VCaP (cell line): ENCODE data around the gene MPV17.

Experiments used
- H3K27ac ChIP-seq: fragments of 450-650 bp; 2 replicates; pipeline ENCODE4 v1.5.1; 2017
- TF ChIP-seq, protein P1 (sequence below): fragments of 450-650 bp; conservative IDR thresholded peaks from 2 replicates; pipeline ENCODE4 v1.5.1; 2017; ENCODE audit warnings: mild to moderate bottlenecking, moderate library complexity

The MPV17 gene

GRCh38 chr2:27265536-27265870 lies 57.4 kb downstream of the MPV17 start:
- no peak overlapping the region; the same call in 1 of the 2 replicates for H3K27ac ChIP-seq
- TF ChIP-seq, protein P1, sequence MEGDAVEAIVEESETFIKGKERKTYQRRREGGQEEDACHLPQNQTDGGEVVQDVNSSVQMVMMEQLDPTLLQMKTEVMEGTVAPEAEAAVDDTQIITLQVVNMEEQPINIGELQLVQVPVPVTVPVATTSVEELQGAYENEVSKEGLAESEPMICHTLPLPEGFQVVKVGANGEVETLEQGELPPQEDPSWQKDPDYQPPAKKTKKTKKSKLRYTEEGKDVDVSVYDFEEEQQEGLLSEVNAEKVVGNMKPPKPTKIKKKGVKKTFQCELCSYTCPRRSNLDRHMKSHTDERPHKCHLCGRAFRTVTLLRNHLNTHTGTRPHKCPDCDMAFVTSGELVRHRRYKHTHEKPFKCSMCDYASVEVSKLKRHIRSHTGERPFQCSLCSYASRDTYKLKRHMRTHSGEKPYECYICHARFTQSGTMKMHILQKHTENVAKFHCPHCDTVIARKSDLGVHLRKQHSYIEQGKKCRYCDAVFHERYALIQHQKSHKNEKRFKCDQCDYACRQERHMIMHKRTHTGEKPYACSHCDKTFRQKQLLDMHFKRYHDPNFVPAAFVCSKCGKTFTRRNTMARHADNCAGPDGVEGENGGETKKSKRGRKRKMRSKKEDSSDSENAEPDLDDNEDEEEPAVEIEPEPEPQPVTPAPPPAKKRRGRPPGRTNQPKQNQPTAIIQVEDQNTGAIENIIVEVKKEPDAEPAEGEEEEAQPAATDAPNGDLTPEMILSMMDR, result no peak

- peak overlapping the region; percentile 24; the same call in 1 of the 2 replicates for H3K27ac ChIP-seq
- TF ChIP-seq, protein P1, result peak; percentile 80
Observed at GRCh38 chr2:27264753-27265535, 58.0 kb downstream of the MPV17 start.

- TF ChIP-seq, protein P1, result no peak
- peak overlapping the region; percentile 24; the same call in 1 of the 2 replicates for H3K27ac ChIP-seq
Observed at GRCh38 chr2:27264253-27264752, 58.6 kb downstream of the MPV17 start.

GRCh38 chr2:27263287-27264252 lies 59.3 kb downstream of the MPV17 start:
- no peak overlapping the region; the same call in 1 of the 2 replicates for H3K27ac ChIP-seq
- TF ChIP-seq, protein P1, result no peak

DNA sequence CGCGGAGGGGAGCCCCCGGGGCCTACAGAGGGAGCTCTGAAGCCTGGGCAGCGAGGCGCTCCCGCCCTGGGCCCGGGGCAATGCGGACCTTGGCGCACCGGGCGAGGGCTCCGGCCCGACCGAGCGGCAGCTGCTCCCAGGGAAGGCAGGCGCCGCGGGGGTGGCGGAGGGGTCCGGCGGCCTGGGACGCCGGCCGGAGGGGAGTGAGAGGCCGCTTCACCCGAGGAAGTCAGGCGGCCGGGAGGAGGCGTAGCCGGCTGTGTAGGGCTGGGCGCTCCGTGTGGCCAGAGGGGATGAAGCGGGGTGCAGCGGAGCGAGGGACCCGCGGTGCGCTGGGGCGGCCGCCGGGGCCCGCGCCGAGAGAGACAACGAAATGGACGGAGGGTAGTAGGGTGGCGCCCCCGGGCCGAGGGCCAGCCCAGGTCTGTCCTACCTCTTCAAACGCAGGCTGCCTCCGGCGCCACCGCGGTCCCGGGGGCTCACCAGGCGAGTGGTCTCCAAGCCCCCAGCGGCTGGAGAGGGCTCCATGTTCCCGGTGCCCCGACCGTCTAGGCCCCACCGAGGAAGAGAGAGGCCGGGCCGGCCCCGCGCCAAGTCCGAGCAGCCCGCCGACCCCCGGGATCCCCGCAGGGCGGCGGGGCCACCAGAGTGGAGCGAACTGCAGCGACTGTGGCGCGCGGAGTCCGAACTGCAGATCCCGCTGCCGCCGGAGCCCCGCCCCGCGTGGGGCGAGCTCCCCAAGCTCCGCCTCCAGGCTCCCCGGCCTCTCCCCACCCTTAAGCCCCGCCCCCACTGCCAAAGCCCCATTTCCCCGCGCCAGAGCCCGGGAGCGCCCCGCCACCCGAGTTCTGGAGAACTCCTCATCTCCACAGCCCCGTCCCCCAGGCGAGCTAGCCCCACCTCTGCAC lies 60.3 kb downstream of the MPV17 start, which contains the start of gene SLC30A3:
Gene SLC30A3, minus strand, starts transcription at position 669 of the 908 bp plus-strand sequence. Its CDS starts 141 bp downstream, at position 528.
- no peak within 1 kb of the TSS; the same call in 1 of the 2 replicates for H3K27ac ChIP-seq
- TF ChIP-seq, protein P1, result no peak

DNA sequence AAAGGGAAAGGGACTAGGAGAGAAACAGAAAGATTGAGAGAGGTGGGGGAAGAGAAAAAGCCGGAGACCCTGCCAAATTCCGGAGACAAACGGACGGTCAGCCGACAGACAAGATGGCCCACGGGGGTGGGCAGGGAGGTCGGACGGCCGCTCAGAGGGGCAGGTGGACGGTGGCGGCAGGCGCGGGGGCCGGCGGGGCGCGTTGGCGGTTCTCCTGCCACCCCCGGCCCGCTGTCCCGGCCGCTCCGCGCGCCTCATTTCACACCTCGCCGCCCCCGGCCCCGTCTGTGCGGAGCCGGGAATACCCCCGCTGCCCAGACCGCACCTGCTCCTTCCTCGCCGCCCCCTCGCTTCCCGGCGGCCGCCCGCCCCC lies 61.0 kb downstream of the MPV17 start:
- H3K27ac ChIP-seq, result no peak overlapping the region

More for the DNA sequence above, 61.0 kb downstream of the MPV17 start:
- TF ChIP-seq, protein P1, result no peak
